HCT116 (cell line): Measurements from ENCODE around the gene ZNF423. TPM values are rescaled to one million over a fixed set of nuclear protein-coding genes. Genes with fewer than 3 reads are reported as not detected.

ENCODE experiments used
- ATAC-seq: fragments of 200-7000 bp; cut with Tn5 transposase; 2 replicates; pipeline ENCODE4 v1.9.1; 2020; ENCODE audit warnings: mild to moderate bottlenecking, moderate library complexity
- BruUV-seq: library from RNA; stranded (reverse); fragments of 400-500 nt; replicated peaks from 2 replicates; lab custom pipeline; 2021; lab: Mats Ljungman, UMichigan
- CTCF ChIA-PET: fragments of 300-600 bp; sonication (Branson Sonifier 250); formaldehyde crosslinking; loops from one replicate; lab custom pipeline; 2021; ENCODE audit warnings: antibody characterized with exemption; lab: Charles Lee
- POLR2A ChIA-PET: fragments of 300-600, 350-600 bp; sonication (Branson Sonifier 250); formaldehyde crosslinking; loops from one replicate; lab custom pipeline; 2021; ENCODE audit warnings: antibody characterized with exemption; lab: Charles Lee
- RAD21 ChIA-PET, 2 experiments: fragments of 300-600 bp; sonication (Branson Sonifier 250); formaldehyde crosslinking; loops; one replicate each; lab custom pipeline; 2023; ENCODE audit warnings: low total read pairs in 2 of 2; ENCODE audit not compliant: uncharacterized antibody in 2 of 2, unreplicated experiment in 2 of 2, low non-redundant PET in 1 of 2; lab: Charles Lee
- DNase-seq: peaks from one replicate; pipeline ENCODE4 v3.0.0-alpha.2; 2010; ENCODE audit warnings: low read depth, low spot score
- H2AFZ ChIP-seq: fragments of 200-600 bp; shearing (Covaris generic), sonication (generic); 2 replicates; pipeline ENCODE4 v1.6.1; 2017; ENCODE audit warnings: low read depth, mixed run types, mixed read lengths, antibody characterized with exemption, low read length; ENCODE audit not compliant: poor library complexity, severe bottlenecking
- H3K27ac ChIP-seq: 2 replicates; pipeline ENCODE4 v1.5.1; 2012; ENCODE audit warnings: low read depth, low read length
- H3K27me3 ChIP-seq: fragments of 200-600 bp; sonication (generic); 2 replicates; pipeline ENCODE4 v1.6.1; 2016; ENCODE audit warnings: mixed run types, low read length, mixed read lengths; ENCODE audit not compliant: insufficient read depth
- H3K36me3 ChIP-seq, 2 experiments: fragments of 200-500 bp in 1 of 2; fragments of 200-600 bp in 1 of 2; sonication (Bioruptor generic) in 1 of 2; sonication (generic) in 1 of 2; 2 replicates each; pipeline versions ENCODE4 v1.5.1 to v1.6.1; 2014 to 2016; ENCODE audit warnings: low read length in 2 of 2, inconsistent platforms in 1 of 2, mixed read lengths in 1 of 2, mixed run types in 1 of 2; ENCODE audit not compliant: insufficient read depth in 2 of 2, control insufficient read depth in 1 of 2
- H3K4me1 ChIP-seq, 2 experiments: fragments of 200-600 bp in 1 of 2; sonication (generic) in 1 of 2; 2 replicates each; pipeline versions ENCODE4 v1.5.1 to v1.6.1; 2012 to 2017; ENCODE audit warnings: low read length in 2 of 2, inconsistent platforms in 1 of 2, mild to moderate bottlenecking in 1 of 2, mixed read lengths in 1 of 2, mixed run types in 1 of 2, moderate library complexity in 1 of 2; ENCODE audit not compliant: insufficient read depth in 2 of 2, control insufficient read depth in 1 of 2
- H3K4me2 ChIP-seq: fragments of 200-600 bp; sonication (generic); 2 replicates; pipeline ENCODE4 v1.6.1; 2017; ENCODE audit warnings: mixed run types, low read length, mixed read lengths
- H3K4me3 ChIP-seq, 2 experiments: fragments of 200-600 bp in 1 of 2; sonication (generic) in 1 of 2; replicated peaks in 1 of 2; 2 replicates each; pipeline ENCODE4 v1.5.1; 2011 to 2016; ENCODE audit warnings: low read length in 2 of 2, control low read depth in 1 of 2, low read depth in 1 of 2, mild to moderate bottlenecking in 1 of 2, mixed read lengths in 1 of 2, mixed run types in 1 of 2
- H3K79me2 ChIP-seq: fragments of 200-600 bp; sonication (generic); 2 replicates; pipeline ENCODE4 v1.6.1; 2017; ENCODE audit warnings: mild to moderate bottlenecking, mixed run types, low read length, moderate library complexity, mixed read lengths; ENCODE audit not compliant: insufficient read depth
- H3K9ac ChIP-seq: fragments of 200-600 bp; sonication (generic); 2 replicates; pipeline ENCODE4 v1.6.1; 2016; ENCODE audit warnings: low read length, mixed read lengths
- H3K9me2 ChIP-seq: fragments of 200-600 bp; sonication (generic), shearing (Covaris generic); 2 replicates; pipeline ENCODE4 v1.6.1; 2017; ENCODE audit warnings: mixed run types, mild to moderate bottlenecking, moderate library complexity; ENCODE audit not compliant: insufficient read depth
- H3K9me3 ChIP-seq, 2 experiments: fragments of 200-500 bp in 1 of 2; fragments of 200-600 bp in 1 of 2; sonication (Bioruptor generic) in 1 of 2; sonication (generic) in 1 of 2; 2 replicates each; pipeline ENCODE4 v1.6.1; 2014 to 2017; ENCODE audit warnings: low read length in 2 of 2, mixed read lengths in 2 of 2, inconsistent platforms in 1 of 2, low read depth in 1 of 2, mild to moderate bottlenecking in 1 of 2, mixed run types in 1 of 2, moderate library complexity in 1 of 2; ENCODE audit not compliant: control insufficient read depth in 1 of 2, insufficient read depth in 1 of 2
- H4K20me1 ChIP-seq: fragments of 200-600 bp; sonication (generic), shearing (Covaris generic); 2 replicates; pipeline ENCODE4 v1.6.1; 2017; ENCODE audit warnings: mixed run types, mild to moderate bottlenecking, moderate library complexity; ENCODE audit not compliant: insufficient read depth
- ATF3 ChIP-seq: IDR thresholded peaks from 2 replicates; pipeline ENCODE4 v1.6.1; 2012
- CBX3 ChIP-seq: IDR thresholded peaks from 2 replicates; pipeline ENCODE4 v1.6.1; 2012; ENCODE audit warnings: low read depth
- CEBPB ChIP-seq: IDR thresholded peaks from 2 replicates; pipeline ENCODE4 v1.6.1; 2012; ENCODE audit warnings: low read depth
- EGR1 ChIP-seq: IDR thresholded peaks from 2 replicates; pipeline ENCODE4 v1.6.1; 2012; ENCODE audit warnings: low read depth
- EZH2 ChIP-seq: fragments of 200-600 bp; sonication (generic); IDR thresholded peaks from 2 replicates; pipeline ENCODE4 v1.6.1; 2017; ENCODE audit warnings: antibody characterized with exemption, mixed run types
- EZH2phosphoT487 ChIP-seq: fragments of 200-600 bp; IDR thresholded peaks from 2 replicates; pipeline ENCODE4 v1.6.1; 2018; ENCODE audit warnings: antibody characterized with exemption, borderline replicate concordance
- FOSL1 ChIP-seq: IDR thresholded peaks from 2 replicates; pipeline ENCODE4 v1.6.1; 2012; ENCODE audit warnings: low read depth
- JUND ChIP-seq: IDR thresholded peaks from 2 replicates; pipeline ENCODE4 v1.6.1; 2012
- POLR2AphosphoS5 ChIP-seq: IDR thresholded peaks from 2 replicates; pipeline ENCODE4 v1.6.1; 2011; ENCODE audit warnings: mild to moderate bottlenecking, low read depth, low read length, moderate library complexity
- RAD21 ChIP-seq: IDR thresholded peaks from 2 replicates; pipeline ENCODE4 v1.6.1; 2012; ENCODE audit warnings: low read depth, mild to moderate bottlenecking
- REST ChIP-seq: IDR thresholded peaks from 2 replicates; pipeline ENCODE4 v1.6.1; 2012; ENCODE audit warnings: low read depth
- SIN3A ChIP-seq: IDR thresholded peaks from 2 replicates; pipeline ENCODE4 v1.6.1; 2012; ENCODE audit warnings: low read depth
- SRF ChIP-seq: IDR thresholded peaks from 2 replicates; pipeline ENCODE4 v1.6.1; 2012; ENCODE audit warnings: low read depth
- TCF7L2 ChIP-seq: IDR thresholded peaks from 2 replicates; pipeline ENCODE4 v1.7.0; 2011; ENCODE audit warnings: borderline replicate concordance, inconsistent platforms; ENCODE audit not compliant: insufficient read depth, insufficient read length; ENCODE audit errors: extremely low read depth
- YY1 ChIP-seq: IDR thresholded peaks from 2 replicates; pipeline ENCODE4 v1.6.1; 2011; ENCODE audit warnings: low read length, low read depth, moderate library complexity, mild to moderate bottlenecking; ENCODE audit not compliant: insufficient replicate concordance; ENCODE audit errors: extremely low read depth
- ZFX ChIP-seq: fragments of 450-650 bp; IDR thresholded peaks from 2 replicates; pipeline ENCODE4 v1.6.1; 2017
- ZNF274 ChIP-seq: fragments of 200-500 bp; sonication (Bioruptor generic); IDR thresholded peaks from 2 replicates; pipeline ENCODE4 v1.6.1; 2014; ENCODE audit warnings: mild to moderate bottlenecking, low read depth, low read length, inconsistent platforms
- intact Hi-C: fragments of 100-400 bp; cut with micrococcal nuclease; formaldehyde crosslinking; loops from 2 replicates; pipeline ENCODE4 v1.10.0; 2022
- total RNA-seq: library from RNA; stranded (reverse); gene quantifications from one replicate; pipeline ENCODE4 v1.2.1, GENCODE V29; 2021; ENCODE audit not compliant: unreplicated experiment
- TF ChIP-seq, protein P1 (sequence below): IDR thresholded peaks from 2 replicates; pipeline ENCODE4 v1.6.1; 2012
- TF ChIP-seq, protein P2 (sequence below), 3 experiments: fragments of 200-600 bp in 1 of 3; sonication (generic) in 1 of 3; IDR thresholded peaks in 2 of 3; conservative IDR thresholded peaks in 1 of 3; 2 replicates each; pipeline ENCODE4 v1.5.1; 2012 to 2017; ENCODE audit warnings: low read depth in 2 of 3, low read length in 2 of 3, antibody characterized with exemption in 1 of 3, borderline replicate concordance in 1 of 3, control low read depth in 1 of 3, mild to moderate bottlenecking in 1 of 3, mixed read lengths in 1 of 3, mixed run types in 1 of 3, moderate library complexity in 1 of 3; ENCODE audit not compliant: insufficient read depth in 1 of 3

Gene ZNF423
- total RNA-seq, 1 experiment from 2014 or later: 0.22 TPM

DNA sequence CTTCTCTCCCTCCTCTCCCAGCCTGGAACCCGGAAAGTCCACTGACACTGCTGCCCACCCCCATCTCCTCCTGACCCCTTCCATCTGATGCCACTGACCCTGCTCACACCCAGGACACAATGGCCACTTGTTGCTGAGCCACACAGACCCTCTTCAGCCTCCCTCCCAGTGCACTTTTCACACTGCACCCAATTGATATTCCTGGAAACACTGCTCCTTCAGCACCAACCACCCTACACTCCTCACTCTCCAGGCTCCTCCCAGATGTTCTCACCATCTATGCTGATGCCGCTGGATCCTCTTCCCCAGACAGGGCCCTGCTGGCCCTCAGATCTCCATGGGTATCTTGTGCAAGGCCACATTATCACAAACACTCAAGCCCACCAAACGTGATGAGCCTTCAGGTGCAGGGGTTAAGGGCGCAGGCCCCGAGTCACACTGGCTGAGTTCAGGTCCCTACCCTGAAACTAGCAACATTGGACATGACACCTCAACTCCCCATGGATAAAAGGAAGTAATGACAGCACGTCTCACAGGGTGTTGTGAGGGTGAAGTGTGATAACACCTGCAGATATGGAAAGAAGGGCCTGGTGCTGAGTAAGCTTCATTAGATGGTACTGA, 238.1 kb downstream of the ZNF423 start:
- Histone ChIP-seq H3K9ac (no peak overlapping the region), H3K9me2 (no peaks in the 10 kb centered on the region), H3K79me2 (no peaks in the 10 kb centered on the region), H3K4me1 (peaks cover 16 to 18% of the 10 kb centered on the region in 2 experiments), H2AFZ (no peak overlapping the region)
- ChIA-PET RAD21 (no interaction called here), POLR2A (no interaction called here), CTCF (no interaction called here)
- no peak for ATAC-seq
- BruUV-seq: no TSS peak
- no peak for DNase-seq
- TF ChIP-seq YY1 (no peak), EZH2 (no peak), SRF (no peak), EZH2phosphoT487 (no peak), TCF7L2 (no peak), CBX3 (no peak), RAD21 (no peak), ZNF274 (no peak), ZFX (no peak), EGR1 (no peak), JUND (no peak), ATF3 (no peak), SIN3A (no peak), POLR2AphosphoS5 (no peak), REST (no peak), FOSL1 (no peak), CEBPB (no peak)
- TF ChIP-seq, protein P1, sequence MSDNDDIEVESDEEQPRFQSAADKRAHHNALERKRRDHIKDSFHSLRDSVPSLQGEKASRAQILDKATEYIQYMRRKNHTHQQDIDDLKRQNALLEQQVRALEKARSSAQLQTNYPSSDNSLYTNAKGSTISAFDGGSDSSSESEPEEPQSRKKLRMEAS: no peak
- TF ChIP-seq, protein P2, sequence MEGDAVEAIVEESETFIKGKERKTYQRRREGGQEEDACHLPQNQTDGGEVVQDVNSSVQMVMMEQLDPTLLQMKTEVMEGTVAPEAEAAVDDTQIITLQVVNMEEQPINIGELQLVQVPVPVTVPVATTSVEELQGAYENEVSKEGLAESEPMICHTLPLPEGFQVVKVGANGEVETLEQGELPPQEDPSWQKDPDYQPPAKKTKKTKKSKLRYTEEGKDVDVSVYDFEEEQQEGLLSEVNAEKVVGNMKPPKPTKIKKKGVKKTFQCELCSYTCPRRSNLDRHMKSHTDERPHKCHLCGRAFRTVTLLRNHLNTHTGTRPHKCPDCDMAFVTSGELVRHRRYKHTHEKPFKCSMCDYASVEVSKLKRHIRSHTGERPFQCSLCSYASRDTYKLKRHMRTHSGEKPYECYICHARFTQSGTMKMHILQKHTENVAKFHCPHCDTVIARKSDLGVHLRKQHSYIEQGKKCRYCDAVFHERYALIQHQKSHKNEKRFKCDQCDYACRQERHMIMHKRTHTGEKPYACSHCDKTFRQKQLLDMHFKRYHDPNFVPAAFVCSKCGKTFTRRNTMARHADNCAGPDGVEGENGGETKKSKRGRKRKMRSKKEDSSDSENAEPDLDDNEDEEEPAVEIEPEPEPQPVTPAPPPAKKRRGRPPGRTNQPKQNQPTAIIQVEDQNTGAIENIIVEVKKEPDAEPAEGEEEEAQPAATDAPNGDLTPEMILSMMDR (IDR thresholded peaks at IDR 0.05 in 2 of 3, conservative IDR thresholded peaks at IDR 0.05 in 1 of 3; ENCODE audit: borderline replicate concordance in 1 of 3, insufficient read depth in 1 of 3, low read depth in 2 of 3, low read length in 2 of 3): no peak
- TF ChIP-seq, all 23 proteins: peak for 0
- H3K27ac ChIP-seq: no peak overlapping the region
- H4K20me1 ChIP-seq: no peaks in the 10 kb centered on the region
- H3K36me3 ChIP-seq: no peaks in the 10 kb centered on the region
- intact Hi-C loops: loop anchor here (10.0 kb wide), 2 partner anchors 137 to 237 kb away; partner anchors contain the start of gene ZNF423
- H3K9me3 ChIP-seq: no peaks in the 10 kb centered on the region
- H3K4me3 ChIP-seq: no peak overlapping the region
- H3K27me3 ChIP-seq: peaks cover 8% of the 10 kb centered on the region
- no peak overlapping the region for H3K4me2 ChIP-seq
